Measurements from ENCODE around the gene ARHGAP26. TPM values are rescaled to one million over a fixed set of nuclear protein-coding genes. Genes with fewer than 3 reads are reported as not detected.

Gene ARHGAP26
- total and polyA plus RNA-seq, 2 experiments from 2014 or later, result 9.5 to 16.8 TPM

- Histone ChIP-seq H3K4me2 (no peak overlapping the region), H3K4me1 (ENCODE audit: insufficient read depth) (no peaks in the 10 kb centered on the region), H3K36me3 (ENCODE audit: insufficient read depth) (no peaks in the 10 kb centered on the region), H3K79me2 (replicated peaks; ENCODE audit: insufficient read depth) (no peaks in the 10 kb centered on the region), H3K9me2 (ENCODE audit: insufficient read depth) (no peaks in the 10 kb centered on the region), H3K4me3 (no peak overlapping the region), H3F3A (replicated peaks; ENCODE audit: low read depth) (no peaks in the 10 kb centered on the region), H3K27ac (ENCODE audit: low read depth) (no peak overlapping the region), H4K20me1 (replicated peaks; ENCODE audit: insufficient read depth) (no peaks in the 10 kb centered on the region), H3K27me3 (ENCODE audit: insufficient read depth) (no peaks in the 10 kb centered on the region), H2AFZ (no peak overlapping the region)
- Mint-ChIP-seq H3K36me3 (ENCODE audit: low read depth) (no peaks in the 10 kb centered on the region), H3K4me3 (no peak overlapping the region), H3K27me3 (ENCODE audit: insufficient read depth, low read depth, poor library complexity) (peaks cover 1% of the 10 kb centered on the region), H3K4me1 (peaks cover 11% of the 10 kb centered on the region), H3K9me3 (no peaks in the 10 kb centered on the region), H3K27ac (no peak overlapping the region)
- no peak for DNase-seq (ENCODE audit: low spot score)
- no peak for ATAC-seq
- TF ChIP-seq STAT1 (IDR thresholded peaks at IDR 0.05; ENCODE audit: unreplicated experiment), result no peak
- no peak for TF ChIP-seq ZNF462 (CRISPR knock-in tag; IDR thresholded peaks at IDR 0.05)
- no peak for TF ChIP-seq CTCF (conservative IDR thresholded peaks at IDR 0.05; ENCODE audit: low read depth in 2 of 2)
- TF ChIP-seq EZH2phosphoT487 (IDR thresholded peaks at IDR 0.05; ENCODE audit: unreplicated experiment), result no peak
- TF ChIP-seq ETS1 (IDR thresholded peaks at IDR 0.05), result no peak
Measured at GRCh38 chr5:143226361-143226760, 456.2 kb downstream of the ARHGAP26 start.

All from GM23338 (cell line).